GM21390 (cell line): ENCODE data around the gene CADM4.
"Not testable (repeated sequence)": the region's sequence is repeated elsewhere in the genome, so short reads cannot be mapped to it uniquely, and the experiment has no call there.

Source experiments
- ATAC-seq: cut with Tn5 transposase; IDR thresholded peaks from one replicate; pipeline ENCODE4 v1.9.1; 2021; ENCODE audit not compliant: unreplicated experiment

Gene CADM4

DNA sequence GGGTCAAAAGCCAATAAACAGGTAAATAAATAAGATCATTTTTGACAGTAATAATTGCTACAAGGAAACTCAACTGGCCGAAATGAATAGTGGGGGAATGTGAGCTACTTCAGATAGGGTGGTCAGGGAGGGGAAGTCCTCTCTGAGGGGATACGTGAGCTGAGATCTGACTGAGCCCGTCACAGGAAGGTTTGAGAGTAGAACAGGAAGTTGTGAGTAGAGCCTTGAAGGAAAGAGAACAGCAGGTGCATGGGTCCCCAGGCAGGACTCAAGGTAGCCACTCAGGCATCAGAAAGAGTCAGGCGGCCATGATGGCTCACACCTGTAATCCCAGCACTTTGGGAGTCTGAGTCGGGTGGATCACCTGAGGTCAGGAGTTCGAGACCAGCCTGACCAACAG lies 50.0 kb downstream of the CADM4 start:
- ATAC-seq = no peak

DNA sequence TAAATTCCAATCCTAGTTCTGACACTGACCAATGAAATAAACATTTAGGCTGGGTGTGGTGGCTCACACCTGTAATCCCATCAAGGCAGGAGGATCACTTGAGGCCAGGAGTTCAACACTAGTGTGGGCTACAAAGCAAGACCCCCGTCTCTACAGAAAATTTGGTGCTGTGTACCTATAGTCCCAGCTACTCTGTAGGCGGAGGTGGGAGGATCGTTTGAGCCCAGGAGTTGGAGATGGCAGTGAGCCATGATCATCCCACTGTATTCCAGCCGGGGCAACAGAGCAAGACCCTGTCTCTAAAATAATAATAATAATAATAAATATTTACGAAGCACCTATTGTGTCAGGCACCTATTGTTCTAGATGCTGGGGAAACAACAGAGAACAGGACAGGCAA lies 50.4 kb downstream of the CADM4 start:
- no peak for ATAC-seq

DNA sequence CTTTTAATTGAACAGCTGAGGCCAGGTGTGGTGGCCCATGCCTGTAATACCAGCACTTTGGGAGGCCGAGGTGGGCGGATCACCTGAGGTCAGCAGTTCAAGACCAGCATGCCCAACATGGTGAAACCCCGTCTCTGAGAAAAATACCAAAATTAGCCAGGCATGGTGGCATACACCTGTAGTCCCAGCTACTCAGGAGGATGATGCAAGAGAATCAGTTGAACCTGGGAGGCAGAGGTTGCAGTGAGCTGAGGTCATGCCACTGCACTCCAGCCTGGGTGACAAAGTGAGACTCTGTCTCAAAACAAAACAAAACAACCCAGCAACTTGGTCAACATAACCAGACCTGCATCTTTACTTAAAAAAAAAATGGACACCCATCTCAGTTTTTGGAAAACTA lies 52.6 kb downstream of the CADM4 start:
- not testable (repeated sequence) for ATAC-seq

DNA sequence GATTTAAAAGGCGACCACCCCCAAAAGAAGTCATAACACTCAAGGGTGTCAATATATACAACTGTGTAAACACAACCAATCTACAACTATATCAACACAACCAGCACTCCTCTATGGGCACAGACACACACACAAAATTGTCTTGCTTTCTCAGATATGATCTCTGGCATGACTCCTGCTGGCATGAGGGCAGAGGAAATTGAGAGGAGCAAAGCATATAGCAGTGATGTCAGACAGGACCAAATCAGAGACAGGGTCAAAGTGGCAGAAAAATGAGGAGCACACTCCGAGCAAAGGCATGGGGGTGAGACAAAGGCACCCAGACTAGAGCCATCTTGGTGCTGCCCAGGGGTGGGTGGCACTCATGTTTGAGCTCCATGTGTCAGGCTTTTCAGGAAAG lies 53.3 kb downstream of the CADM4 start:
- ATAC-seq = no peak

DNA sequence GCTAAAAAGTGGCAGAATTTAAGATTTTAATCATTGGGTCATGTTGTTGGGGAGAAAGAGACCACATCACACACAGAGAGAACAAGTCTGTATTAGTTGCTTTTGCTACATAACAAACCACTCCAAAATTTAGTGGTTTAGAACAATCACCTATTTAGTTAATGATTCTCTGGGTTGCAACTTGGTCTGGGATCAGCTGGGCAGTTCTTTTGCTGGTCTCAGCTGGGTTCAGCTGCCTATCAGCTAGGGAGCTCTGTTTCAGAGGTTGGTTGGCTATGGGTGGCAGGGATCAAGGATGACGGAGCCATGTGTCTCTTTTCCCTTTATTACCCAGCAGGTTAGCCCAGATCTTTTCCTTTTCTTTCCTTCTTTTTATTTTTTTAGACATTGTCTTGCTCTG lies 55.2 kb downstream of the CADM4 start:
- ATAC-seq = no peak

DNA sequence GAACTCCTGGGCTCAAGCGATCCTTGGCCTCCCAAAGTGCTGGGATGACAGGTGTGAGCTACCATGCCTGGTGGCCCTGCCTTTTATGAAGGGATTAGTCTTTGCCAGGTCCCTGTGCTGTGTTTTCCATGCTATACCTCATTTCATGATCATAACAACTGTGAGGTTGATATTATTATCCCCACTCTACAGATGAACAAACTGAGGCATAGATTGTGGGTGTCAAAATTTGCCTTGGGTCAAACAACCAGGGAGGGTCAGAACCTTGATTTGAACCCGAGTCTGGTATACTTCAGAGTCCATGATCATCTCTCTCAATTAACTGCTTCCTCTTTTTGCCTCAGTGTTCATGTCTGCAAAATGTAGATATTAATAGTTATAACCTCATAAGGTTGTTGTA lies 57.2 kb downstream of the CADM4 start:
- ATAC-seq = no peak

DNA sequence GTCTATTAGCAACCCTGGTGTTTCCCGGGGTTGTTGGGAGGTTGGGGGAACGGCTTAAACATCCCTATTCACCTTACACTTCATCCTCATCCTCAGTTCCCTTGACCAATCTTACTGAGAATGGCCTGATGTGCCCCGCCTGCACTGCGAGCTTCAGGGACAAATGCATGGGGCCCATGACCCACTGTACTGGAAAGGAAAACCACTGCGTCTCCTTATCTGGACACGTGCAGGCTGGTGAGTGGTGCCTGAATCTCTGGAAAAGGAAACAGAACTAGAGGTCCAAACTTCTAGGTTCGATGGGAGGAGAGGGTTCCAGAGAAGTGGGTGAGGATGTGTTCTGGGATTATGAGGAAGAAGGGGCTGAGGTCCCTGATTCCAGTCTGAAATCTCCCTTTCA lies 58.2 kb downstream of the CADM4 start:
- no peak for ATAC-seq

DNA sequence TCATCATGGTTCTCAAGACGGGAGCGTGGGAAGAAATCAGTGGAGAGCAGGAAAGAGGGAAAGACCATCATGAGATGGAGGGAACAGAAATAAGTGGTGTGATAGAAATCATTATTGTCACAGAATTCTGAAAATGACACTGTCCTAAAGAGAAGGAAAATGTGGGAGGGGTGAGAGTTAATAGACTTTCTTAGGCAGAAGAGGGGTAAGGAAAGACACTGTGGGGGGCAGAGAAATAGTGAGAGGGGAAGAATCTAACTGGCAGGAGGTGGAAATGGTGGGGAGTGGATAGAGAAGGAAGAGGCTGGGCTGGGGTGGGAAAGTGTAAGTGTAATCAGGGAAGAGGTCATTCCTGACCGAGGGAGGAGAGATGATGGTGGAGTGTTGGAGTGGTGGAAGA lies 60.9 kb downstream of the CADM4 start:
- ATAC-seq = no peak

DNA sequence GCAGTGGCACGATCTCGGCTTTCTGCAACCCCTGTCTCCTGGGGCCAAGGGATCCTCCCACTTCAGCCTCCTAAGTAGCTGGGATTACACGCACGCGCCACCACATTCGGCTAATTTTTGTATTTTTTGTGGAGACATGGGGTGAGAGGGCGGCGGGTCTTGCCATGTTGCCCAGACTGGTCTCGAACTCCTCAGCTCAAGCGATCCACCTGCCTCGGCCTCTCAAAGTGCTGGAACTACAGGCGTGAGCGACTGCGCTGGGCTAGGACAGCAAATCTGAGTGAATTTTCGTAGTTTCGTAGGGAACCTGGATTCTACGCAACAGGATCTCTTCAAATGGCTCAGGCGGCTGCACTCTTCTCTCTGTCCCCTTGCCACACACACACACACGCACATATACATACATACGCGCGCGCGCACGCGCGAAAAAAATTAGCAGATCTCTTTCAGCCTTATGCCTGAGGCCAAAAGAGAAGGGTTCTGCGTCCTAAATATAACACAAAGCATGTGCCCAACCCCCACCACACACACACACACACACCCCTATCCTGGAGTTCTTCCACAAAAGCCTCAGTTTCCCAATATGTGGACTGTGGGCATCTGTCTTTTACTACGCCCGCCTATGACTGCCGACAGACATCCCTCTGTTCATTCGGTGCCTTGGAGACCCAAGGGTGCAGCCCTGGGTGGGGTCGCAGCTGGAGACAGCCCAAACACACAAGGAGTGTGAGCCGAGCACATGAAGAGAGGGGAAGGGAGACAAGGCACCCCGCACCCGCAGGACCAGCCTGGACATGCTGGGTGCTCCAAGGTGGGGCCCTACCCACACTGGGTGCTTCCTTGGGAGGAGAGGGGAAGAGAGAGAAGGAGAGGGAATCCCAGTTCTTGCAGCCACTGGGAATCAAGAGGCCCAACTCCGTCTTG lies 63.4 kb downstream of the CADM4 start:
- no peak for ATAC-seq

DNA sequence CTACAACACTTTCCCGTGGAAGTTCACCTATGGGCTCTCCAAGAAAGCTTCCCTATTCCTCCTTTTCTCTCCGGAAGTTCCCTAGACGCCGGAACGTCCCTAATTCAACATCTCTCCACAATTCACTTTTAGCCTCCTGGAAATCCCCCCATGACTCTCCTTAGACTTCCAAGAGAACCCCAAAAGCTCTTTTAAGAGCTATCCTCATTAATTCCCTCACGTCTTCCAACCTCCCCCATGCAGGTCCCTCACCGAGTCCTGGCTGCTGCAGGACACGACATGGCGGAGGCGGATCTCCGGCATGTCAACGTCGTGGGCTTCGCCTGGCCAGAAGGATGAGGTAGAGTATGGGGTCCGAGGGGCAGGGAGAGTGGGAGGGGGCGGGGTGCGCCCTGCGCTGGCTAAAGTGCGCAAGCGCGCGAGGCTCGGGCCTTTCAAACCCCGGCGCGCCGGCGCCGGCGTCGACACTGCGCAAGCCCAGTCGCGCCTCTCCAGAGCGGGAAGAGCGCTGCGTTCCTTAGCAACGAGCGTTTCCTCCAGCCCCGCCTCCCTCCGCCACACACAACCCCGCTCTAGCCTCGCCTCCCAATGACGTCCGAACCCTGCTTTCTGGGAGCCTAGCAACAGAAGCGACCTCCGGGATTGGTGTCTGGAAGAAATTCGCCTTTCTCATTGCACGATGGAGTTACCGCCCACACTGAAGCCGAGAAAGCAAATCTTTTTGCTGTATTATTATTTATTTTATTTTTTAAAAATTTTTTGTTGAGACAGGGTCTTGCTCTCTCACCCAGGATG lies 64.3 kb downstream of the CADM4 start, which contains the start of the genes PINLYP and XRCC1:
Gene PINLYP, plus strand, starts transcription at position 646 of the 795 bp plus-strand sequence. CDS start 1,391 bp downstream, outside the sequence.
Gene XRCC1, minus strand, starts transcription at position 372 of the 795 bp plus-strand sequence. Its CDS starts 69 bp downstream, at position 303.
- ATAC-seq = peak; percentile 92

DNA sequence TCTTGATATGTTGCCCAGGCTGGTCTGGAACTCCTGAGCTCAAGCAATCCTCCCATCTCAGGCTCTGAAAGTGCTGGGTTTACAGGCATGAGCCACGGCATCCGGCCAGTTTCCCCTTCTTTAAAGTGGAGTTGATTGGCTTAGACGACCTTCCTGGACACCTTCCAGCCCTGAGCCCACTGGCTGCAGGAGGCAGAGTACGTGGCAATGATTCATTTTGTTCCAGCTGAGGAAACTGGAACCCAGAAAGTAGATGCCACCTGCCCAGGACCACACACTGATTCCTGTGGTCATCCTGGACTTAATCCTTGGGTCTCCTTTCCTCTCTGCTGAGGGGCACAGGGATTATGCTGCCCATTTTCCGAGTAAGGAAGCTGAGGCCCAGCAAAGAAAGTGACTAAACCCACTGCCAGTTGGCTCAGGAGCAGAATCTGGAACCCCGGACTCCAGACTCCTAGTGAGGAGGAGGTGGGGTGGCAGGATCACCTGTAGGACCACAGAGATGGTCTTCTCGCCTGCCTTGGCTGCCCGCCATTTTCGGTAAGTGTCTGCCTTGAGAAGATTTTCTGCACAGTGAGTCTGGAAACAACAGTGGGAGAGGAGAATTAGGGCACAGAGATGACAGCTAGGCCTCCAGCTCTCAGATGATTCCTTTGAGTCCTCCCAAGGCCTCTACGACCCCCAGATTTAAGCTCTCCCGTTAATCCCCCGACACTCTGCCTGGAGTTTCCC lies 65.1 kb downstream of the CADM4 start:
- ATAC-seq = no peak
